HL-60 (cell line): ENCODE measurements around the gene SBF1.

Experiments
- CTCF ChIP-seq: IDR thresholded peaks from one replicate; pipeline ENCODE4 v1.5.1; 2011; ENCODE audit warnings: low read length, control low read depth, inconsistent platforms; ENCODE audit not compliant: insufficient read depth
- GABPA ChIP-seq: IDR thresholded peaks from 2 replicates; pipeline ENCODE4 v1.6.1; 2012; ENCODE audit warnings: low read depth
- POLR2AphosphoS5 ChIP-seq: IDR thresholded peaks from 2 replicates; pipeline ENCODE4 v1.6.1; 2012; ENCODE audit warnings: low read depth
- SPI1 ChIP-seq: IDR thresholded peaks from 2 replicates; pipeline ENCODE4 v1.6.1; 2012; ENCODE audit warnings: low read depth, mild to moderate bottlenecking, borderline replicate concordance
- TF ChIP-seq, protein P1 (sequence below): IDR thresholded peaks from 2 replicates; pipeline ENCODE4 v1.6.1; 2012; ENCODE audit warnings: low read depth; ENCODE audit not compliant: insufficient replicate concordance

DNA sequence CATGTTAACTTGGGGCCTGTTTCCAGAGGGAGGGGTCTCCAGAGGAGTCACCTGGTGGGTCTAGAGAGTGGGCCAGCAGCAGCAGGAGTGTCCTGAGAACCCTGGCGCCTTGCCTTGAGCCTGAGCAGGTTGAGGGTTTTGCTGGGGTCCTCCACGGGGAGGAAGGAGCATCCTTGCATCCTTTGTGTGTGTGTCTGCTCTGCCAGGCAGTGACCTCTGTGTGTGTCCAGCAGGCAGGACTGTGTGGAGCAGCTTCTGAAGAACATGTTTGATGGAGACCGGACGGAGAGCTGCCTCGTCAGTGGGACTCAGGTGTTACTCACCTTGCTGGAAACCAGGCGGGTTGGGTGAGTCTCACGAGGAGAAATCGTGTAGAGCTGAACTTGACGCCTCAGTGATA, 55.7 kb downstream of the SBF1 start:
- TF ChIP-seq CTCF (no peak), GABPA (no peak), POLR2AphosphoS5 (no peak), SPI1 (no peak)
- TF ChIP-seq, protein P1, sequence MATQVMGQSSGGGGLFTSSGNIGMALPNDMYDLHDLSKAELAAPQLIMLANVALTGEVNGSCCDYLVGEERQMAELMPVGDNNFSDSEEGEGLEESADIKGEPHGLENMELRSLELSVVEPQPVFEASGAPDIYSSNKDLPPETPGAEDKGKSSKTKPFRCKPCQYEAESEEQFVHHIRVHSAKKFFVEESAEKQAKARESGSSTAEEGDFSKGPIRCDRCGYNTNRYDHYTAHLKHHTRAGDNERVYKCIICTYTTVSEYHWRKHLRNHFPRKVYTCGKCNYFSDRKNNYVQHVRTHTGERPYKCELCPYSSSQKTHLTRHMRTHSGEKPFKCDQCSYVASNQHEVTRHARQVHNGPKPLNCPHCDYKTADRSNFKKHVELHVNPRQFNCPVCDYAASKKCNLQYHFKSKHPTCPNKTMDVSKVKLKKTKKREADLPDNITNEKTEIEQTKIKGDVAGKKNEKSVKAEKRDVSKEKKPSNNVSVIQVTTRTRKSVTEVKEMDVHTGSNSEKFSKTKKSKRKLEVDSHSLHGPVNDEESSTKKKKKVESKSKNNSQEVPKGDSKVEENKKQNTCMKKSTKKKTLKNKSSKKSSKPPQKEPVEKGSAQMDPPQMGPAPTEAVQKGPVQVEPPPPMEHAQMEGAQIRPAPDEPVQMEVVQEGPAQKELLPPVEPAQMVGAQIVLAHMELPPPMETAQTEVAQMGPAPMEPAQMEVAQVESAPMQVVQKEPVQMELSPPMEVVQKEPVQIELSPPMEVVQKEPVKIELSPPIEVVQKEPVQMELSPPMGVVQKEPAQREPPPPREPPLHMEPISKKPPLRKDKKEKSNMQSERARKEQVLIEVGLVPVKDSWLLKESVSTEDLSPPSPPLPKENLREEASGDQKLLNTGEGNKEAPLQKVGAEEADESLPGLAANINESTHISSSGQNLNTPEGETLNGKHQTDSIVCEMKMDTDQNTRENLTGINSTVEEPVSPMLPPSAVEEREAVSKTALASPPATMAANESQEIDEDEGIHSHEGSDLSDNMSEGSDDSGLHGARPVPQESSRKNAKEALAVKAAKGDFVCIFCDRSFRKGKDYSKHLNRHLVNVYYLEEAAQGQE = no peak
